PC-3 (cell line): ENCODE results near the gene TARS2. TPM values are rescaled to one million over a fixed set of nuclear protein-coding genes. Genes with fewer than 3 reads are reported as not detected.

Experiments
- ATAC-seq: fragments of 200-7000 bp; cut with Tn5 transposase; 2 replicates; pipeline ENCODE4 v1.9.1; 2020; ENCODE audit warnings: mild to moderate bottlenecking, moderate library complexity
- BruUV-seq: library from RNA; stranded (reverse); fragments of 400-500 nt; replicated peaks from 2 replicates; lab custom pipeline; 2021; lab: Mats Ljungman, UMichigan
- CTCF ChIA-PET: fragments of 300-600 bp; sonication (Branson Sonifier 250); formaldehyde crosslinking; loops from one replicate; lab custom pipeline; 2022; ENCODE audit warnings: antibody characterized with exemption; lab: Charles Lee
- POLR2A ChIA-PET: fragments of 300-600 bp; sonication (Branson Sonifier 250); formaldehyde crosslinking; loops from one replicate; lab custom pipeline; 2022; ENCODE audit warnings: antibody characterized with exemption; ENCODE audit not compliant: unreplicated experiment; lab: Charles Lee
- DNase-seq: peaks from one replicate; pipeline ENCODE4 v3.0.0-alpha.2; 2015
- H2AFZ ChIP-seq: fragments of 300-600 bp; sonication (generic); 2 replicates; pipeline ENCODE4 v1.6.0; 2016; ENCODE audit warnings: antibody characterized with exemption, low read length
- H3F3A ChIP-seq: fragments of 300-600 bp; sonication (generic); one replicate; pipeline ENCODE4 v1.6.0; 2017; ENCODE audit warnings: antibody characterized with exemption, low read length, control low read depth, mild to moderate bottlenecking; ENCODE audit not compliant: unreplicated experiment
- H3K27ac ChIP-seq: fragments of 300-600 bp; sonication (generic); 2 replicates; pipeline ENCODE4 v1.5.1; 2016; ENCODE audit warnings: mild to moderate bottlenecking, low read length
- H3K27me3 ChIP-seq: fragments of 300-600 bp; sonication (generic); 2 replicates; pipeline ENCODE4 v1.6.1; 2016; ENCODE audit warnings: low read length, mixed read lengths
- H3K36me3 ChIP-seq: fragments of 300-600 bp; sonication (generic); 2 replicates; pipeline ENCODE4 v1.6.1; 2016; ENCODE audit warnings: low read depth, mixed run types, low read length, mixed read lengths
- H3K4me1 ChIP-seq: fragments of 300-600 bp; sonication (generic); 2 replicates; pipeline ENCODE4 v1.5.1; 2016; ENCODE audit warnings: low read length; ENCODE audit not compliant: insufficient read depth
- H3K4me2 ChIP-seq: fragments of 300-600 bp; sonication (generic); 2 replicates; pipeline ENCODE4 v1.6.0; 2016; ENCODE audit warnings: low read length
- H3K4me3 ChIP-seq: fragments of 300-600 bp; sonication (generic); 2 replicates; pipeline ENCODE4 v1.5.1; 2016; ENCODE audit warnings: mild to moderate bottlenecking, low read length, mixed read lengths
- H3K79me2 ChIP-seq: fragments of 300-600 bp; sonication (generic); 2 replicates; pipeline ENCODE4 v1.6.1; 2017; ENCODE audit warnings: low read length, mixed read lengths
- H3K9ac ChIP-seq: fragments of 300-600 bp; sonication (generic); 2 replicates; pipeline ENCODE4 v1.6.0; 2016; ENCODE audit warnings: mild to moderate bottlenecking, low read length
- H3K9me2 ChIP-seq: fragments of 300-600 bp; sonication (generic); replicated peaks from 2 replicates; pipeline ENCODE4 v1.6.1; 2016; ENCODE audit warnings: mixed run types, low read length, mixed read lengths
- H3K9me3 ChIP-seq: fragments of 300-600 bp; sonication (generic); 2 replicates; pipeline ENCODE4 v1.6.1; 2016; ENCODE audit warnings: low read length, mixed read lengths
- H4K20me1 ChIP-seq: fragments of 300-600 bp; sonication (generic); 2 replicates; pipeline ENCODE4 v1.6.1; 2016; ENCODE audit warnings: low read length, mixed read lengths
- EZH2 ChIP-seq: fragments of 300-600 bp; sonication (generic); IDR thresholded peaks from one replicate; pipeline ENCODE4 v1.6.1; 2017; ENCODE audit warnings: antibody characterized with exemption, mild to moderate bottlenecking, low read length; ENCODE audit not compliant: unreplicated experiment
- EZH2phosphoT487 ChIP-seq: fragments of 300-600 bp; sonication (generic); IDR thresholded peaks from 2 replicates; pipeline ENCODE4 v1.6.1; 2018; ENCODE audit warnings: mild to moderate bottlenecking, antibody characterized with exemption, low read length, borderline replicate concordance
- intact Hi-C: fragments of 100-400 bp; cut with micrococcal nuclease; formaldehyde crosslinking; loops from 2 replicates; pipeline ENCODE4 v1.9.0; 2023
- total RNA-seq: library from RNA; depleted of rRNA; stranded (reverse); fragments of >200 nt; gene quantifications from 2 replicates; pipeline ENCODE4 v1.2.3, GENCODE V29; 2014
- TF ChIP-seq, protein P1 (sequence below): fragments of 300-600 bp; sonication (generic); conservative IDR thresholded peaks from 2 replicates; pipeline ENCODE4 v1.5.1; 2017; ENCODE audit warnings: antibody characterized with exemption, low read depth, mild to moderate bottlenecking, low read length

TARS2 gene
- total RNA-seq, 1 experiment from 2014 or later: 56.2 TPM

DNA sequence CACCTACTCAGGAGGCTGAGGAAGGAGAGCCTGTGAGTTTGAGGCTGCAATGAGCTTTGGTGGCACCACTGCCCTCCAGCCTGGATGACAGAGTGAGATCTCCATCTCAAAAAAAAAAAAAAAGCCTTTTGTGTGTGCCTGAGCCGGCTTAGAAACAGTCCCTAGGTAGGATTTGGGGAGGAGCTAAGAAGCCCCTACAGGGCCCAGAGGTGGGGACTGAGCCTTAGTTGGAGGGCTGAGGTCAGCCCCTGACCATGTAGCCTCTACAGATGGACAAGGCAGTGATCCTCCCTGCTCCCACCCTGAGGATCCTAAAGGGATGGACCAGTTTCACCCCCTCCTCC is 64.5 kb downstream of the TARS2 start:
- H3K4me3 ChIP-seq: no peak overlapping the region
- TF ChIP-seq EZH2phosphoT487 (no peak), EZH2 (no peak)
- no TSS peak for BruUV-seq
- ChIA-PET POLR2A (interaction anchor here (0.6 to 0.7 kb wide), 3 partner anchors 28 to 730 kb away, joined by 4 to 8 read pairs (median 4); partner anchors contain the start of gene MCL1), CTCF (interaction anchor here (0.6 to 0.9 kb wide), 2 partner anchors 14 to 32 kb away, joined by 3 to 8 read pairs; no protein-coding TSS in a partner anchor)
- ATAC-seq (no peak), DNase-seq (no peak)
- H3K27ac ChIP-seq: peak overlapping the region; percentile 21; the same call in 1 of the 2 replicates
- H3K4me2 ChIP-seq: peak overlapping the region; percentile 42
- H4K20me1 ChIP-seq: no peaks in the 10 kb centered on the region
- no peaks in the 10 kb centered on the region for H3F3A ChIP-seq
- no peaks in the 10 kb centered on the region for H3K27me3 ChIP-seq
- H3K9me3 ChIP-seq: no peaks in the 10 kb centered on the region
- intact Hi-C loops: no loop called here
- no peak overlapping the region for H2AFZ ChIP-seq
- H3K4me1 ChIP-seq: peaks cover 20% of the 10 kb centered on the region
- no peaks in the 10 kb centered on the region for H3K9me2 ChIP-seq
- H3K36me3 ChIP-seq: no peaks in the 10 kb centered on the region
- H3K9ac ChIP-seq: no peak overlapping the region
- no peaks in the 10 kb centered on the region for H3K79me2 ChIP-seq

DNA sequence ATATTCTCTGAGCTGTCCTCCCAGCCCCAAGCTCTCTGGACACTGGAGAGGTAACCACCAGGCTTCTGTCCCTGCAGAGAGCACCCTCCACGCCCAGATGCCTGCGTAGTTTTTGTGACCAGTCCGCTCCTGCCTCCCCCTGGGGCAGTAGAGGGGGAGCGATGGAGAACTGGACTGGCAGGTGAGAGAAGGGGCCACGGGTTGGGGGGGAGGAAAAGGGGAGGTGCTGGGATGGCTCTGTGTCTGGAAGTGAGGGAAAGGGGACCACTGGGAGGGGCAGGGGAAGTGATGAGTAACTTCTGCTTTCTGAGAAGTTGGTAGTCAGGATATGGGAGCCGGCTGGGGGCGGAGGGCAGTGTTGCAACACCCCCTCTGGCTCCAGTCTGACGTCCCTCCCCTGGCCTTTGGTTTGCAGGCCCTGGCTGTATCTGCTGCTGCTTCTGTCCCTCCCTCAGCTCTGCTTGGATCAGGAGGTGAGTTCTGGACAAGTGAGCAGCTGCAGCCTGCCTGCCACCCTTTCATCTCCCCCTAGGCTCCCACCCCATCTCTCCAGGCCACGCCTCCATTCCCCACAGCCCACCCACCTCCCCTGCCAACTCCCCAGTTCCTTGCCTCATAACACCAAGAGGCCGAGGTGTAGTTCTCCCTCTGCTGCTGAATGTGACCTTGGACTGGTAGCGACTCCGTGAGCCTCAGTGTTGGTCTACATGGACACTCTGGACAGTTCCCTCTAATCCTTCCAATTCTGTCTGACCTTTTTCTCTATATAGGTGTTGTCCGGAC is 65.1 kb downstream of the TARS2 start:
- TF ChIP-seq, protein P1, sequence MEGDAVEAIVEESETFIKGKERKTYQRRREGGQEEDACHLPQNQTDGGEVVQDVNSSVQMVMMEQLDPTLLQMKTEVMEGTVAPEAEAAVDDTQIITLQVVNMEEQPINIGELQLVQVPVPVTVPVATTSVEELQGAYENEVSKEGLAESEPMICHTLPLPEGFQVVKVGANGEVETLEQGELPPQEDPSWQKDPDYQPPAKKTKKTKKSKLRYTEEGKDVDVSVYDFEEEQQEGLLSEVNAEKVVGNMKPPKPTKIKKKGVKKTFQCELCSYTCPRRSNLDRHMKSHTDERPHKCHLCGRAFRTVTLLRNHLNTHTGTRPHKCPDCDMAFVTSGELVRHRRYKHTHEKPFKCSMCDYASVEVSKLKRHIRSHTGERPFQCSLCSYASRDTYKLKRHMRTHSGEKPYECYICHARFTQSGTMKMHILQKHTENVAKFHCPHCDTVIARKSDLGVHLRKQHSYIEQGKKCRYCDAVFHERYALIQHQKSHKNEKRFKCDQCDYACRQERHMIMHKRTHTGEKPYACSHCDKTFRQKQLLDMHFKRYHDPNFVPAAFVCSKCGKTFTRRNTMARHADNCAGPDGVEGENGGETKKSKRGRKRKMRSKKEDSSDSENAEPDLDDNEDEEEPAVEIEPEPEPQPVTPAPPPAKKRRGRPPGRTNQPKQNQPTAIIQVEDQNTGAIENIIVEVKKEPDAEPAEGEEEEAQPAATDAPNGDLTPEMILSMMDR: no peak
- TF ChIP-seq EZH2: no peak
- no peak for TF ChIP-seq EZH2phosphoT487
- Histone ChIP-seq H3K9ac (no peak overlapping the region), H3K4me3 (no peak overlapping the region), H3K9me2 (no peaks in the 10 kb centered on the region), H3K9me3 (no peaks in the 10 kb centered on the region), H3K79me2 (no peaks in the 10 kb centered on the region), H3K27me3 (no peaks in the 10 kb centered on the region), H4K20me1 (no peaks in the 10 kb centered on the region), H3K4me1 (peaks cover 20% of the 10 kb centered on the region), H2AFZ (no peak overlapping the region), H3F3A (no peaks in the 10 kb centered on the region), H3K36me3 (no peaks in the 10 kb centered on the region), H3K27ac (peak overlapping the region; percentile 31), H3K4me2 (peak overlapping the region; percentile 42)
- DNase-seq: peak; percentile 82
- no TSS peak for BruUV-seq
- ATAC-seq: peak; percentile 15
- CTCF ChIA-PET: interaction anchor here (0.9 kb wide), 1 partner anchor 14 kb away, joined by 8 read pairs; no protein-coding TSS in a partner anchor
- intact Hi-C loops: no loop called here
- POLR2A ChIA-PET: interaction anchor here (0.6 to 0.7 kb wide), 3 partner anchors 27 to 729 kb away, joined by 4 to 8 read pairs (median 4); partner anchors contain the start of gene MCL1

DNA sequence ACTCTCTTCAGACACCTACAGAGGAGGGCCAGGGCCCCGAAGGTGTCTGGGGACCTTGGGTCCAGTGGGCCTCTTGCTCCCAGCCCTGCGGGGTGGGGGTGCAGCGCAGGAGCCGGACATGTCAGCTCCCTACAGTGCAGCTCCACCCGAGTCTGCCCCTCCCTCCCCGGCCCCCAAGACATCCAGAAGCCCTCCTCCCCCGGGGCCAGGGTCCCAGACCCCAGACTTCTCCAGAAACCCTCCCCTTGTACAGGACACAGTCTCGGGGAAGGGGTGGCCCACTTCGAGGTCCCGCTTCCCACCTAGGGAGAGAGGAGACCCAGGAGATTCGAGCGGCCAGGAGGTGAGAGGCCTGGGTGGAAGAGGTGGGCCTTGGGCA is 65.7 kb downstream of the TARS2 start:
- Histone ChIP-seq H4K20me1 (no peaks in the 10 kb centered on the region), H3K4me3 (no peak overlapping the region), H2AFZ (no peak overlapping the region), H3K36me3 (no peaks in the 10 kb centered on the region), H3K9me3 (no peaks in the 10 kb centered on the region), H3K9ac (no peak overlapping the region), H3K4me2 (peak overlapping the region; percentile 42; the same call in 1 of the 2 replicates), H3K27ac (peak overlapping the region; percentile 31; the same call in 1 of the 2 replicates), H3K9me2 (no peaks in the 10 kb centered on the region), H3F3A (no peaks in the 10 kb centered on the region), H3K27me3 (no peaks in the 10 kb centered on the region), H3K4me1 (peaks cover 20% of the 10 kb centered on the region), H3K79me2 (no peaks in the 10 kb centered on the region)
- POLR2A ChIA-PET: no interaction called here
- DNase-seq: no peak
- no peak for ATAC-seq
- no peak for TF ChIP-seq EZH2
- TF ChIP-seq, protein P1: no peak
- TF ChIP-seq EZH2phosphoT487: no peak
- intact Hi-C loops: no loop called here
- no TSS peak for BruUV-seq
- CTCF ChIA-PET: no interaction called here
